ENCODE results near the gene WEE2.

The WEE2 gene

DNA sequence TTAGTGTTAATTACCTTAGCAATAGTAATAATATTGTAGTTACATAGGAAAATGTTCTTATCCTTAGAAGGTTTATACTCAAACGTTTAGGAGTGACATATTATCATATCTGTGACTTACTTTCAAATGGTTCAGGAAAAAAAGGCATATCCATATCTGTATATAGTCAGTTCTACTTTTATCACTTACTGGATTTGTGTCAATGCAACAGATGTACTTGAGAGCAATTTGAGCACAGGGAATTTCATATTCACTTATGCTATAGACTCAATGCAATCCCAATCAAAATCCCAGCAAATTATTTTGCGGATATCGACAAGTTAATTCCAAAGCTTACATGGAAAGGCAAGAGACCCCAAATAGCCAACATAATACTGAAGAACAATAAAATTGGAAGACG, 16.2 kb upstream of the WEE2 start:
- H3K4me3 ChIP-seq (ENCODE audit: low read depth, low read length), result no peak overlapping the region
- DNase-seq (ENCODE audit: low read depth), result no peak
- TF ChIP-seq, protein P1, sequence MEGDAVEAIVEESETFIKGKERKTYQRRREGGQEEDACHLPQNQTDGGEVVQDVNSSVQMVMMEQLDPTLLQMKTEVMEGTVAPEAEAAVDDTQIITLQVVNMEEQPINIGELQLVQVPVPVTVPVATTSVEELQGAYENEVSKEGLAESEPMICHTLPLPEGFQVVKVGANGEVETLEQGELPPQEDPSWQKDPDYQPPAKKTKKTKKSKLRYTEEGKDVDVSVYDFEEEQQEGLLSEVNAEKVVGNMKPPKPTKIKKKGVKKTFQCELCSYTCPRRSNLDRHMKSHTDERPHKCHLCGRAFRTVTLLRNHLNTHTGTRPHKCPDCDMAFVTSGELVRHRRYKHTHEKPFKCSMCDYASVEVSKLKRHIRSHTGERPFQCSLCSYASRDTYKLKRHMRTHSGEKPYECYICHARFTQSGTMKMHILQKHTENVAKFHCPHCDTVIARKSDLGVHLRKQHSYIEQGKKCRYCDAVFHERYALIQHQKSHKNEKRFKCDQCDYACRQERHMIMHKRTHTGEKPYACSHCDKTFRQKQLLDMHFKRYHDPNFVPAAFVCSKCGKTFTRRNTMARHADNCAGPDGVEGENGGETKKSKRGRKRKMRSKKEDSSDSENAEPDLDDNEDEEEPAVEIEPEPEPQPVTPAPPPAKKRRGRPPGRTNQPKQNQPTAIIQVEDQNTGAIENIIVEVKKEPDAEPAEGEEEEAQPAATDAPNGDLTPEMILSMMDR (IDR thresholded peaks at IDR 0.05; ENCODE audit: low read depth, low read length), result no peak
- TF ChIP-seq MYC (IDR thresholded peaks at IDR 0.05; ENCODE audit: low read depth, low read length) (no peak), POLR2A (IDR thresholded peaks at IDR 0.05; ENCODE audit: extremely low read depth, insufficient read length) (no peak)
- TF ChIP-seq, protein P2, sequence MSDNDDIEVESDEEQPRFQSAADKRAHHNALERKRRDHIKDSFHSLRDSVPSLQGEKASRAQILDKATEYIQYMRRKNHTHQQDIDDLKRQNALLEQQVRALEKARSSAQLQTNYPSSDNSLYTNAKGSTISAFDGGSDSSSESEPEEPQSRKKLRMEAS (IDR thresholded peaks at IDR 0.05; ENCODE audit: low read depth, low read length), result no peak

DNA sequence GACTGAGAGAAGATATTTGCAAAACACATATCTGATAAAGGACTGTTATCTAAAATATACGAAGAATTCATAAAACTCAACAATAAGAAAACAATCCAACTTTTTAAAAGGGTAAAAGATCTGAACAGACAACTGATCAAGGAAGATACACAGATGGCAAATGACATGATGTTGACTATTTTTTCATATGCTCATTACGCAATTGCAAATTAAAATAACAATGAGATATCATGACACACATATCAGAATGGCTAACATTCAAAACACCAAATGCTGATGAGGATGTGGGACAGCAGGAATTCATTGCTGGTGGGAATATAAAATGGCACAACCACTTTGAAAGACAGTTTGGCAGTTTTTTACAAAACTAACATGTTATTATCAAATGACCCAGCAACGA, 15.1 kb upstream of the WEE2 start:
- DNase-seq (ENCODE audit: low read depth), result no peak
- TF ChIP-seq, protein P1 (IDR thresholded peaks at IDR 0.05; ENCODE audit: low read depth, low read length), result no peak
- TF ChIP-seq MYC (IDR thresholded peaks at IDR 0.05; ENCODE audit: low read depth, low read length) (no peak), POLR2A (IDR thresholded peaks at IDR 0.05; ENCODE audit: extremely low read depth, insufficient read length) (no peak)
- TF ChIP-seq, protein P2 (IDR thresholded peaks at IDR 0.05; ENCODE audit: low read depth, low read length), result no peak
- no peak overlapping the region for H3K4me3 ChIP-seq (ENCODE audit: low read depth, low read length)

DNA sequence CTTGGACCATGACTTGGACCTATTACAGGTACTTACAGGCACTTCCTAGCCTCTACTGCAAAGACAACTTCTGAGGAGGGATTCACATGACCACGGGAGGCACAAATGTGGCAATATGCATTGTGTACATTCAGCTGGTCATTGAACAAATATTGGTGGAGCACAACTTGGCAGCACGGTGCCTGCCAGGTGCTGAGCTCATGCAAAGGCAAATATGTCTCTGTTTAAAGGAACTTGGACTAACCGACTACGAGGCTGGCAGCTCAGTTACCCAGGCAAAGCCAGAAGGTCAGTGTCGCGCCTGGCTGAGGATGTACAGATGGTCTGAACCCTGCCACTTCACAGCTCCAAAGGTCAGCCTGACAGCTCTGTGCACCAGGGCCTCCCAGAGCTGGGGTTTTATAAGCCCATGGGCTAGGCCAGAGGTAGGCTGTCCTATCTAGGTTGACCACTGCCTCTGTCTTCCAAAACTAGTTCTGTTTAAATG, 12.3 kb upstream of the WEE2 start:
- TF ChIP-seq, protein P2 (IDR thresholded peaks at IDR 0.05; ENCODE audit: low read depth, low read length), result no peak
- TF ChIP-seq MYC (IDR thresholded peaks at IDR 0.05; ENCODE audit: low read depth, low read length), result no peak
- no peak for TF ChIP-seq POLR2A (IDR thresholded peaks at IDR 0.05; ENCODE audit: extremely low read depth, insufficient read length)
- TF ChIP-seq, protein P1 (IDR thresholded peaks at IDR 0.05; ENCODE audit: low read depth, low read length), result no peak
- DNase-seq (ENCODE audit: low read depth), result no peak
- H3K4me3 ChIP-seq (ENCODE audit: low read depth, low read length), result no peak overlapping the region

DNA sequence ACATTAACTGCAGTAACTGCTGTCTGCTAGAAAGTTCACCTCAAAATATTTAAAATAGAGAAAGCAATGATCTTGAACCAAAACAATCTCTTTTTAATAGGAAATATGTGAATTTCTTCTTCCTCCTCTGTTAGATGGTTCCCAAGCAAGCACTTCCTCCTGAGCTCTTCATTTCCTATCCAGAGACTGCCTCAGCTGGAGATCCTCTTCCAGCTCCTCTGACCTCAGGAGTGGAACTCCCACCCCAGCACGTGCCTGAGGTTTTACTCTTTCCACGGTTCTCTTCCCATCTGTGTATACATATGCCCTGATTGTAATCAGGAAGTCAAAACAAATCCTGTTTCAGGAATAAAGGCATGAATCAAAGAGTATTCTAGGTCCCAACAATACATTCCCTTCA, 11.8 kb upstream of the WEE2 start:
- no peak for DNase-seq (ENCODE audit: low read depth)
- TF ChIP-seq POLR2A (IDR thresholded peaks at IDR 0.05; ENCODE audit: extremely low read depth, insufficient read length) (no peak), MYC (IDR thresholded peaks at IDR 0.05; ENCODE audit: low read depth, low read length) (no peak)
- TF ChIP-seq, protein P2 (IDR thresholded peaks at IDR 0.05; ENCODE audit: low read depth, low read length), result no peak
- TF ChIP-seq, protein P1 (IDR thresholded peaks at IDR 0.05; ENCODE audit: low read depth, low read length), result no peak
- no peak overlapping the region for H3K4me3 ChIP-seq (ENCODE audit: low read depth, low read length)

DNA sequence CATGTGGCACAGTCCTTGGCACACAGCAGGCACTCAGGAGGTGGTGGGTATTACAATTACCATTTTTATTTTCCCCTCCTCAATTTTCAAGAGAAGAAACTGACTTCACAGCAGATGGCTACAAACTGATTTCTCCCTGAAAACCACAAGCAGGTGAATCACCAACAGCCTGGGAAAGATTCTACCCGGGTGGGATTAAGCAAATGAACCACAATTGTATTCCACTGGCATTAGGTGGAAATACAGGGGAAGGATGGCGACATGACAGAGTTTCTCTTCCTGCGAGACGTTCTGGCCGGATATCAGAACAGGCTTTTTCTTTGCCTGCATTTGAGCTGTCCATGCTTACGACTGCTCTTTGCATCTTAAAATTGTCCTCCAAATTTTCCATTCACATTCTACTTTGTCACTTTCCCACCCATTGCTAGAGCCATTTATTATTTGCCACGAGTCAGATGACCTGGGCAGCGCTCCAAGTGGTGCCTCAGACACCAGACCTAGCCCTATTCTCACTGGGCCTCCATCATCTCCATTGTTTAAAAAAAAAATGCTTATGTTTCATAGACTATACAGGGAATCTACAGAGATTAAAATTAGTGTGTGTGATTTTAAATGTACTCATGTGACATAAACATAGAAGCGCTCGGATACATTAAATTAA, 10.8 kb upstream of the WEE2 start:
- no peak for DNase-seq (ENCODE audit: low read depth)
- no peak overlapping the region for H3K4me3 ChIP-seq (ENCODE audit: low read depth, low read length)
- TF ChIP-seq MYC (IDR thresholded peaks at IDR 0.05; ENCODE audit: low read depth, low read length) (no peak), POLR2A (IDR thresholded peaks at IDR 0.05; ENCODE audit: extremely low read depth, insufficient read length) (no peak)
- TF ChIP-seq, protein P2 (IDR thresholded peaks at IDR 0.05; ENCODE audit: low read depth, low read length), result no peak
- TF ChIP-seq, protein P1 (IDR thresholded peaks at IDR 0.05; ENCODE audit: low read depth, low read length), result no peak

Measured in NB4 (cell line).